Erythroblast (primary cell): Measurements from ENCODE around the gene GDF3.

ENCODE experiments used
- GATA1 ChIP-seq: IDR thresholded peaks from 2 replicates; pipeline ENCODE4 v1.6.1; 2011; ENCODE audit warnings: low read depth, mild to moderate bottlenecking, control low read depth, low read length, moderate library complexity
- POLR2A ChIP-seq: IDR thresholded peaks from 2 replicates; pipeline ENCODE4 v1.6.1; 2011; ENCODE audit warnings: mild to moderate bottlenecking, low read length

DNA sequence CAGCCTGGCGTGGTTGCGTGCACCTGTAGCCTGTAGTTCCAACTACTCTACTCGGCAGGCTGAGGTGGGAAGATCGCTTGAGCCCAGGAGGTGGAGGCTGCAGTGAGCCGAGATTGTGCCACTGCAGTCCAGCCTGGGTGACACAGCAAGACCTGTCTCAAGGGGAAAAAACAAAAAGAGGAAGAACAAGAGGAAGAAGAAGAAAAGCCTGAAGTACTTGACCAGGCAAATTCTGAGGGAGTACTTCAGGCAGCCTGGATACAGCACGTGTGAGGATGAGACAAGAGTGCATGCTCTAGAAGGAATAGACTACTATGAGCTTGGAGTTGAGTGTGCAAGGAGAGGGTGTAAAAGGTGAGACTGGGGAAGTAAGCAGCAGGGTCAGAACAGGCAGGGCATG lies 1.8 kb downstream of the GDF3 start:
- TF ChIP-seq POLR2A = no peak
- no peak for TF ChIP-seq GATA1
